Ishikawa (cell line): ENCODE results near the gene NANS.

Experiments used
- CEBPB ChIP-seq: IDR thresholded peaks from 2 replicates; pipeline ENCODE4 v1.6.1; 2012
- CREB1 ChIP-seq: IDR thresholded peaks from 2 replicates; pipeline ENCODE4 v1.6.1; 2012; ENCODE audit warnings: low read depth
- EGR1 ChIP-seq: IDR thresholded peaks from 2 replicates; pipeline ENCODE4 v1.6.1; 2012
- EP300 ChIP-seq: IDR thresholded peaks from 2 replicates; pipeline ENCODE4 v1.6.1; 2012; ENCODE audit warnings: borderline replicate concordance
- FOXM1 ChIP-seq: IDR thresholded peaks from 2 replicates; pipeline ENCODE4 v1.6.1; 2012; ENCODE audit warnings: low read depth, borderline replicate concordance
- MAX ChIP-seq: IDR thresholded peaks from 2 replicates; pipeline ENCODE4 v1.6.1; 2012
- RAD21 ChIP-seq: IDR thresholded peaks from 2 replicates; pipeline ENCODE4 v1.6.1; 2012; ENCODE audit warnings: low read depth
- REST ChIP-seq: IDR thresholded peaks from 2 replicates; pipeline ENCODE4 v1.6.1; 2012; ENCODE audit warnings: low read depth, mild to moderate bottlenecking
- TAF1 ChIP-seq: IDR thresholded peaks from 2 replicates; pipeline ENCODE4 v1.6.1; 2012; ENCODE audit warnings: low read depth, mild to moderate bottlenecking
- TCF12 ChIP-seq: IDR thresholded peaks from 2 replicates; pipeline ENCODE4 v1.6.1; 2012; ENCODE audit warnings: low read depth
- TEAD4 ChIP-seq: IDR thresholded peaks from 2 replicates; pipeline ENCODE4 v1.6.1; 2012
- USF1 ChIP-seq: IDR thresholded peaks from 2 replicates; pipeline ENCODE4 v1.6.1; 2012
- YY1 ChIP-seq: IDR thresholded peaks from 2 replicates; pipeline ENCODE4 v1.6.1; 2012; ENCODE audit warnings: low read depth
- ZBTB7A ChIP-seq: IDR thresholded peaks from 2 replicates; pipeline ENCODE4 v1.6.1; 2012; ENCODE audit warnings: low read depth

- TF ChIP-seq CREB1 (no peak), TAF1 (no peak), YY1 (no peak), USF1 (no peak), EP300 (no peak), REST (no peak), MAX (no peak), RAD21 (no peak), CEBPB (no peak), FOXM1 (no peak), ZBTB7A (no peak), TCF12 (no peak), TEAD4 (no peak), EGR1 (no peak)
These were observed 38.2 kb upstream of the NANS start for GRCh38 chr9:98018347-98018746.
